Colon (tissue), 2 donors: ENCODE data around the gene CHSY3.

ENCODE experiments used
- FAIRE-seq: peaks from 2 replicates; lab custom pipeline; 2012; peaks lifted over from hg19 to GRCh38; lab: Jason Lieb, UNC
- donor health status: control.
- donor health status: control.

The CHSY3 gene

GRCh38 chr5:130024006-130024405, 119.7 kb downstream of the CHSY3 start:
- FAIRE-seq = no peak

DNA sequence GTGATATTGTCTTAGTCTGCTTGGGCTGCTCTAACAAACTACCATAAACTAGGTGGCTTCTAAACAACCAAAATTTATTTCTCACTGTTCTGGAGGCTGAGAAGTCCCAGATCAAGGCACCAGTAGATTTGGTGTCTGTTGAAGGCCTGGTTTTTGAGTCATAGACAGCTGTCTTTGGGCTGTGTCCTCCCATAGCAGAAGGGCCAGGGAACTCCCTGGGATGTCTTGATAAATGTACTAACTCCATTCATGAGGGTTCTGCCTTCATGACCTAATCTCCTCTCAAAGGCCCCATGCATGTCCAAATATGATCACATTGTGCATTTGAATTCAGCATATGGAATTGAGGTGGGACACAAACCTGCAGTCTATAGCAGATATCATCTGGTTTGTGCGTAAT, 121.2 kb downstream of the CHSY3 start:
- FAIRE-seq = no peak

DNA sequence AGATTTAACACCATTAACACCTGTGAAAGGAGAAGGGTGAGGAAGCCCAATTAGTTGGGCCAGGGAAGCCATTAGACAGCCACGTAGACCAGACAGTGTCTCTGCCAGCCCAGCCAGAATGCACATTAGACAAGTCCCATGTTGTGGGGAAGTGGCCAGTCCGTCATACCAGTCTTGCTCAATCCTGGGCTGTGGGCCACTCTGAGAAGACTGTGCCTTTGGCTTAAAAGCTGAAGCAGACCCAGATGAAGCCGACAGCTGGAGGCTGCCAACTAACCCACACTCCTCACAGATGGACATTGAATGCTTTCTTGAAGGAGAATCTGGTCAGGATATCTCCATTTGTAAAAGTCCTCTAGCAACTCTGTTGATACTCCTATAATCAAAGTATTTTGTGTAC, 128.5 kb downstream of the CHSY3 start:
- FAIRE-seq = no peak

DNA sequence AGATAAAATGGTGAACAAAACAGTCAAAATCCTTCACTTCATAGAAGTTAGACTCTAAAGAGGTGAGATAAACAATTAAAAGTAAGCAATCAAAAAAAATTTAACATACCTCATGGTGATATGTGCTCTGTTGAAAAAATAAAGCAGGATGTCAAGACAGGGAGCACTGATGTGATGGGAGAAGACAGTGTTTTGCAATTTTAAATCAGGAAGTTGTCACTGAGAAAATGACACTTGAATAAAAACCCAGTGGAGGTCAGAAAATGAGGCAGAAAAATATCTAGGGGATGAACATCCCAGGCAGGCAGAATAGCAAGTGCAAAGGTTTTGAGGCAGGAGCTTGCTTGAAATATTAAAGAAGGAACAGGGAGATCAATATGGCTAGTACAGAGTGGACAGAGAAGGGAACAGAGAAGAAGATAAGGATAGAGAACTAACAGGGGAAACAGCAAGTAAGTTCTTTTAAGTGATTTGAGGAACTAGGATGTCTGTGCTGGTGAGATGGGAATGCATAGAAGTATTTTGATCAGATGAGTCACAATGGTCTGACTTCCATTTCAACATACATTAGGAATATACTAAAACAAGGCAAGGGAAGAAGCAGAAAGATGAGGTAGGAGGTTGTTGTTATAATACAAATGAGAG, 130.4 kb downstream of the CHSY3 start:
- no peak for FAIRE-seq

DNA sequence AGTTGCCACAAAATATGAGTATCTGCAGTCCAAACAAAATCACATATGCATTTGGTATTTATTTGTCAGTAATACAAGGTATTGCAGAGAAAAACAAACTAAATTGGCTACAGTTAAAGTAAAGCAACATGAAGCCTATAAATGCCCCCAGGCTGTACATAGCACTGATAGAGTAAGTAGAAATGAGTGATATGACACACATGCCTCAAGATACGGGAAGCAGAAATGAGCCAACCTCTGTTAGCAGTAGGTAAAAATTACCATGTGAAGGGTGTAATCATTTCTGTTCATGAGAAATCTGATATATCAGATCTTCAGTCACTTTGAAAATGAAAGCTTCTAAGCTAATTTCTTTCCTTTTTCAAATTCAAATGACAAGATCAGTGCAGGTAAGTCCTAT, 131.1 kb downstream of the CHSY3 start:
- no peak for FAIRE-seq

- FAIRE-seq = no peak
These were observed 133.6 kb downstream of the CHSY3 start for GRCh38 chr5:130037905-130038304.

- no peak for FAIRE-seq
These were observed 139.6 kb downstream of the CHSY3 start for GRCh38 chr5:130043834-130044233.

- FAIRE-seq = no peak
These were observed 141.1 kb downstream of the CHSY3 start for GRCh38 chr5:130045334-130045733.

- no peak for FAIRE-seq
These were observed 146.3 kb downstream of the CHSY3 start for GRCh38 chr5:130050585-130050984.

DNA sequence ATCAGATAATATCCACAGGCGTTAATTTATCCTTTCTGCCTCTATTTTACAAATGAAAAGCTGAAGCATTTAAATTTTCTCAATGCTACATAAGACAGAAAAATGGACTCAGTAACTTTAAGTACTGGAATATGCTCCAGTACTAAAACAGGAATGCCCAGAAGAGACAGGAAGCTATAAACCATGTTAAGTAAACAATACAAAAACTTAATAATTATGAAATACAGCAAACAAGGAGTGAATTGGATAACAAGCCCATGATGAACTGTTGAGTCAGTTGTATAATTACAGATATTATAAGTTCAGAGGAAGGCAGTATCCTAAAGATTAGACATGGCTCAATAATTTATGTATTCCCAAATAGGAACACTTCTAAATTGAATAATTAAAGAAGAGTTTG, 148.5 kb downstream of the CHSY3 start:
- FAIRE-seq = no peak

- FAIRE-seq = no peak
These were observed 151.3 kb downstream of the CHSY3 start for GRCh38 chr5:130055572-130055971.

- no peak for FAIRE-seq
These were observed 157.5 kb downstream of the CHSY3 start for GRCh38 chr5:130061746-130062145.

DNA sequence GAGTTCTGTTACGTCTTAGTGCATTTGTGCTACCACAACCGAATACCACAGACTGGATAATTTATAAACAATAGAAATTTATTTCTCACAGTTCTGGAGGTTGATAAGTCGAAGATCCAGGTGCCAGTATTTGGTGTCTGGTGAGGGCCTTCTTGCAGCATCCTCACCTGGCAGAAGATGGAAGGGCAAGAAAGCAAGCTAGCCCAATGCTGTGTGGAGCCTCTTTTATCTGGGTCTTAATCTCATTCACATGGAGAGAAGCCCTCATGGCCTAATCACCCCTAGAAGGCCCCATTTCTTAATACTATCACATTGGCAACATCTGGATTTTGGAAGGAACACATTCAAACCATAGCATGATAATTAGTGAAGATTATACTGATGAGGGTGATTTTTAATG, 159.3 kb downstream of the CHSY3 start:
- no peak for FAIRE-seq

DNA sequence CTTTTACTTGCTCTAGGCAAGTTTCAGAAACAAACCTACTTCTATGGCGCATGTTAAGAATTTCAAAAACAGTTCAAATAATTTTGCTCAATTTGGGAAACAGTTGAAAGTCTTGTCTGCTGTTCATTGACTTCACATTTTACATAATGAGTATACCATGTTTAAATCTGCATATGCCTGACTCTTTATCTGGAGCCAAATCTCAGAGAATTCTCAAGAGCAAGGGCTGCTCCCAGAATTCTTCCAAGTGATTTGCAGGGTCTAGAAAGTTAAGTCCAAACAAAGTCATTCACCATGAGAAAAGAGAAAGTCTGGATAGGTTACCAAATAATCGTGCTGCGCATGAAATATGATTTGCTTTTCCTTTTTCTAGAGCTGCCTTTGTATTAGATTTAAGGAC, 160.2 kb downstream of the CHSY3 start:
- no peak for FAIRE-seq

DNA sequence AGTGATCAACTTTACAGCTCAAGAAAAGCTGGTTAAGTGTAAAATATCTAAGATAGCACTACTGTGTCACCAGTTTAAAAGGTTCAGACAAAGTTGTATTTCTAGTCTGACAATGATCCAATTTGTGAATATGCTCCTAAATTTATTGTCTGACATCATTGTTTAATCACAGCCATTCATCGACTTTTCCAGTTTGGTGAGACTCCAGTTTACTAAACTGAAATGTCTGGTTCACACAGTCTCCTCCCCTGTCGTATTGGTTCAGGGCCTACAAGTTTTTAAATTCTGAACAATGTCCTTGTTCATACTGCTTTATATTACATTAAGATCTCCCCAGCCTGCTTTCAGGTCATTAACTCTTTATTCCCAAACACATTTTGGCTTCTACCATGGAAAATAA, 161.4 kb downstream of the CHSY3 start:
- FAIRE-seq = no peak

GRCh38 chr5:130066644-130067043, 162.4 kb downstream of the CHSY3 start:
- no peak for FAIRE-seq

DNA sequence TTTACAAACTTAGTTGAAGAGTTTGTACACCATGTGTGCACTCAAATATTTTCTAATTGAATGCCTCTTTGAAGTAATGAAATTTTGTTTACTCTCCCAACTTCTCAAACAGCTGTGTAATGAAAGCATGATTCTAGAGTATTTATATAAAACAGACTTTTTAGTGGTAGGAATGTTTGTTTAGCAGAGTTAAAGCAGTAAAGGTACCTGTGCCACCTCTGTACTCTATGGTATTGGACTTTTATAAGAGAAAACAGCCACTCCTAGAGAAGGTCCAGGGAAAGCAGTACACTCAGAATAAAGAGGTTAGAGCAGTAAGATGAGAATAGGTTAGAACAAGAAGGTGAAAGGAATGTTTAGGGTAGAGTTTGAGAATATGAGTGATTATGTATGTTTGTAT, 163.1 kb downstream of the CHSY3 start:
- no peak for FAIRE-seq

DNA sequence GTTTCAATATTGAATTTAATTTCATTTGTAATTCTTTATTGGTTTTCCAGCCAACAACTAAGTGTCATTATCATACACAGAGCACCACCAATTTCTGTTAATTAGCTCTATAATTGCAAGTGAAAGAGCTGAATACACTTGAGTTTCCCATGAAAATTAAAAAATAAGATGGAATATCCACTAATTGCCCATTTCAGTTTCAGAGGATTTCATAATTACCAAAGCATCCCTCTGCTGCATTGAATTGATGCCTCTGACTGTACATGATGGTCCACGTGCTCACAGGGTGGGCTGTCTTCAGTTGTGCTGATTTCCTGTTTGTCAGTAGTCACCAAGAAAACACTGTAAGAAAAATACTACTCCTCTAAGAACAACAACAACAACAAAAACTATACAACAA, 163.8 kb downstream of the CHSY3 start:
- FAIRE-seq = no peak

GRCh38 chr5:130068988-130069387, 164.7 kb downstream of the CHSY3 start:
- FAIRE-seq = no peak

- no peak for FAIRE-seq
These were observed 170.6 kb downstream of the CHSY3 start for GRCh38 chr5:130074820-130075219.

- no peak for FAIRE-seq
These were observed 172.7 kb downstream of the CHSY3 start for GRCh38 chr5:130077007-130077406.

DNA sequence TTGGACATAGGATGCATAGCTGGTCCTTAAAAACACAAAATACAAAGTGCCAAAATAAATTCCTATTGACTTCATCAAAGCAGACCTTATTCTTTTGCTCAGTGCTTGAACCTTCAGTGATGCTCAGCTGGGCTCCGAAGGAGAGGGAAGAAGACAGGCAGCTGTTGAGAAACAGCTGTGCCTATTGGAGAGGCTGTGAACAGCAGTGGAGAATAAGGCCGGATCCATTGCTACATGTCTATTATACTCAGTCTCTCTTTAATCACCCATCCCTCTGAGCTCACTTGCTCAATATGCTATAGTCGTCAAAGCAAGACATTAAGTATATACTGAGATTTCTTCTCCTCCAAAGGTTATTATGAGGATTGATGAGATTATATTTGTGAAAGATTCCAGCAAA, 174.4 kb downstream of the CHSY3 start:
- FAIRE-seq = no peak

GRCh38 chr5:130090569-130091270, 186.5 kb downstream of the CHSY3 start:
- FAIRE-seq = no peak

DNA sequence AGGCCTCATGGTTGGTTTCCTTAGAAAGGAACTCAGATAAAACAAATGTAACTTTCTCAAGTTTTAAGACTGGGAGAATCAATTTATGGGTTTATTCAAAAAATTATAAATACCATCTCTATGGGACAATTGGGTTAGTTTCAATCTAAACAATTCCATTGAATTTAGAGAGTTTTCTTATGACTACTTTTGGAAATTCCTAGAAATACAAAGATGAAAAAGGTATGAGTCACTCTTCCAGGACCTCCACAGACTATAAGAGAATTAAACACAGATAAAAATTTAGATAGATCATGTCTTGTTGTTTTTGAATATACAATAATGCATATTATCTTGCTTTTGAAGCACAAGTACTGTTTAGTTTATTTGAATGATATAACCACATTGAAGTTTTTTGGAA, 188.7 kb downstream of the CHSY3 start:
- no peak for FAIRE-seq
